GM06990 (cell line): ENCODE measurements around the gene ACAT2.

Source experiments
- DNase-seq: peaks from one replicate; pipeline ENCODE4 v3.0.0-alpha.2; 2011; ENCODE audit not compliant: insufficient read length; ENCODE audit errors: extremely low read depth
- H3K27me3 ChIP-seq: replicated peaks from 2 replicates; pipeline ENCODE4 v1.6.0; 2011; ENCODE audit warnings: low read length; ENCODE audit not compliant: control insufficient read depth, insufficient read depth
- H3K36me3 ChIP-seq: 2 replicates; pipeline ENCODE4 v1.5.1; 2011; ENCODE audit warnings: low read length; ENCODE audit not compliant: control insufficient read depth, insufficient read depth
- H3K4me3 ChIP-seq: replicated peaks from 2 replicates; pipeline ENCODE4 v1.5.1; 2011; ENCODE audit warnings: low read depth, mild to moderate bottlenecking, control low read depth, low read length
- CTCF ChIP-seq: IDR thresholded peaks from 2 replicates; pipeline ENCODE4 v1.5.1; 2011; ENCODE audit warnings: low read length, control low read depth, mild to moderate bottlenecking, inconsistent platforms; ENCODE audit not compliant: insufficient read depth, poor library complexity, severe bottlenecking

ACAT2 gene

DNA sequence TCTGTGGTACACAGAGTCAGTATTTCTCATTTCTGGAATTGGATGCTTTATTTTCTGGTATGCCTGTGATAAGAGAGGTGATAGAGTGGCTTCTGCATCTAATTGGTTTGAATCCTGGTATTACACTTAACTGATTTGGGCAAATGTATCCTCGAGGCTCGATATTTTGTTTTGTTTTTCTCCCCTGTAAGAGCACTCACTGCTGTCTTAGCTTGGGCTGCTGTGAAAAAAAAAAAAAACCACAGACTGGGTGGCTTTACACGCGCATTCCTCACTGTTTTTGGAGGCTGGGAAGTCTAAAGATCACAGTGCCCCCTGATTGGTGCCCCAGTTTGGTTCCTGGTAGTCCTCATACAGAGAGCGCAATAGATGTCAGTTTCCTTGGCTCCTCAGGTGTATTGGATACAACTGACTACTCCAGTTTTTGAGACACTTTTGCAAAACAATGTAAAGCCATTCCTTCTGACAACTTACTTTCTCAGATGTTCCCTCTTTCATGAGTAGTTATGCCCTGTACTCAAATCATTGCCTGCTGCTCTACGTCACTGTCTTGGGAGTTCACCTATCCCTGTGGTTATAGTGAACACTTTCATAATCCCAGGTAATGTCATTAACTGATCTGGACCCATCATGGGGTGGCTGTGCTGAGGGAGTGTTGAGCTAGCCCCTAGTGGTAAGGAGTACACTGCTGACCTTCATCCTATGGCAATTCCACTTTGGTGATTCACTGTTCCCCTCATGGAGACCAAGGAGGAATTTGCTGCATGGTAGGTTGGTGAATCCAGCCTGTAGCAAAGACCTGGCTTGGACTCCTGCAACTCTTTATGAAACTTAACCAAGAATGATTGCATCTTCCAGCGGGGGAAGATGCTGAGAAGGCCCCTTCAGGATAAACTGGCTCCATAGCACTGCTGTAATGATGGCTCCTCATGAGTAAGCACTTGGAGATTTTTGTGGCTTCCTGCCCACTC is 3.5 kb upstream of the ACAT2 start:
- no peak for DNase-seq
- H3K36me3 ChIP-seq = peaks cover 17% of the 10 kb centered on the region
- TF ChIP-seq CTCF = no peak
- no peaks in the 10 kb centered on the region for H3K27me3 ChIP-seq
- no peak overlapping the region for H3K4me3 ChIP-seq

GRCh38 chr6:159759645-159760044 is 2.2 kb upstream of the ACAT2 start:
- H3K4me3 ChIP-seq = no peak overlapping the region
- TF ChIP-seq CTCF = no peak
- no peaks in the 10 kb centered on the region for H3K27me3 ChIP-seq
- peaks cover 16% of the 10 kb centered on the region for H3K36me3 ChIP-seq
- no peak for DNase-seq

DNA sequence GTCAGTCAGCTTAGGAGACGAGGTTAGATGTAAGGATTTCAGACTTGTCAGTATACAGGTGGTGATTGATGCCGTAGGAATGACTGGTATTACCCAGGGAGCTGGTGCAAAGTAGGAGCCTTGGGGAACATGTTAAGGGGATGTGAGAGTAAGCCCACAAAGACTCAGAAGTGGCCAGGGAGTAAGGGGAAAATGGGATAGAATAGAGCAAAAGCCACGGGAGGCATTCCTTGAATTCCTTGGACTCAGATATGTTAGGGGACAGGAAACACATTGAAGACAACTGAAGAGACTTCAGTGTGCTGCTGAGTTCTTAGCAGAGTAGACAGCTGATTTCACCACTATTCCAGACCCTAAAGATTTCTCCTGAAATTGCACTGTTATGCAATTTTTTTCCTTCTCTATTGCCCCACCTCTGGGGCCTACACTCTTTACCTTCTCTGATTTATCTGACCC is 1.2 kb upstream of the ACAT2 start:
- peaks cover 10% of the 10 kb centered on the region for H3K36me3 ChIP-seq
- TF ChIP-seq CTCF = no peak

DNA sequence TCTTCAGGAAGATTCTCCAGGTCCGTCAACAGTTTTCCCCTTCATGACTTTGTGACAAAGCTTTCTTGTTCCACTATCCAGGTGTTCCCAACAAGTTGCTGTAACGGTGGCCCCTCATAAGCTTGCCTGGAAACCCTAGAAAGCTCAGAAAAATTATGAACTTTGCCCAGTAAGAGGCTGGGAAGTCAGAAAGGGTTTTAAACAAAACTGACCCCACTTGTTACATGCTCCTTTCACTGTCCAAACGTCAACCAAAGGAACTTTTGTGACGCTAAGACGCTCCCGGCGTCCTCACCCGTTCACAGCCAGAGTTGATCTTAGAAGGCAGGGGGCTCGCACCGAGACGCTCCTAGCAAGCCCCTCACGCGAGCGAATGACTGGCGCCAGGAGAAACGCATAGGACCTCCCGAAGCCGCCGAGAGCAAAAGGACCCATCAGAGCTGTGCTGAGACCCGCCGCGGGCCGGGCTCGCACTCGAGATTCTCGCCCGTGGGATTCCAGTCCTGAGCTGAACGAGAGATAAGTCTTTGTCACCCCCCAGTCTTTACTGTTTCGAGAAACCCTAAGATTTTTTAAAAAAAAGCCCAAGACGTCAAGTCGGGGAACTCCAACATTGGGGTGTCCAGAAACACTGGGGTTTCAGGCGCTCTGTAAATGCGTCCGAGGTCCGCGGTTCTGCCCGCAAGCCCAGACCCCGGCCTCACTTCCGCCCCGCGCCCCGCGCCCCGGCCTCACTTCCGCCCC is 544 bp upstream of the ACAT2 start:
- Histone ChIP-seq H3K27me3 (no peaks in the 10 kb centered on the region), H3K4me3 (peak overlapping the region; percentile 66), H3K36me3 (peaks cover 10% of the 10 kb centered on the region)
- DNase-seq = peak; percentile 69
- no peak for TF ChIP-seq CTCF

More for the DNA sequence above, 1.2 kb upstream of the ACAT2 start:
- DNase-seq = no peak
- peak overlapping the region; percentile 66 for H3K4me3 ChIP-seq
- H3K27me3 ChIP-seq = no peaks in the 10 kb centered on the region

DNA sequence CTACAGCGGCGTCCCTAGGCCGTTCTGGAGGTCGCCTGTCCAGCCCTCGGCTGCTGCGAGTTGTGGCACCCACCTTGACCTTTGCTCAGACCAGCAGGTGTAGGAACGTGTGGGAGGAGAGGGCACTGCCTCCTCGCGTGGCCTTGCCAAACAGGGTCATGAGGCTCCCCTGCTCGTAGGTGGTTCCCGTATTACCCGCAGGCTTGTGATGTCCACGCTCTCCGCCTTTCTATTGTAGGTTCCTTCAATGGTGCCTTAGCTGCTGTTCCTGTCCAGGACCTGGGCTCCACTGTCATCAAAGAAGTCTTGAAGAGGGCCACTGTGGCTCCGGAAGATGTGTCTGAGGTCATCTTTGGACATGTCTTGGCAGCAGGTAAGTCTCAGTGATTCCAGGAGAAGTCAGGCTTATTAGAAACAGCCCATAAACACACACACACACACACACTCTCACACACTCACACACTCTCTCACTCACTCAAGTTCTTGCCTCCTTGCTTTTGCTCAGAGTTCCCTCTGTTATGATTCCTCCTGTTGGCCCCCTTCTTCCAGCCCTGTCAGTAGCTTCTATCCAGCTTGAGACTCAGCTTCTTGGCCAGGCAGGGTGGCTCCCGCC is 942 bp downstream of the ACAT2 start:
- H3K36me3 ChIP-seq = peaks cover 11% of the 10 kb centered on the region

More for the DNA sequence above, 942 bp downstream of the ACAT2 start:
- Histone ChIP-seq H3K27me3 (no peaks in the 10 kb centered on the region), H3K4me3 (peak overlapping the region; percentile 98)
- TF ChIP-seq CTCF = no peak
- DNase-seq = no peak
